HG03342 (cell line): ENCODE results near the gene SLC26A6.

ENCODE experiments used
- ATAC-seq: cut with Tn5 transposase; IDR thresholded peaks from one replicate; pipeline ENCODE4 v1.9.1; 2021; ENCODE audit warnings: mild to moderate bottlenecking, moderate library complexity; ENCODE audit not compliant: unreplicated experiment

SLC26A6 gene

GRCh38 chr3:48635222-48636021, at the start of gene SLC26A6:
Gene SLC26A6 (minus strand): TSS chr3:48635461. CDS start chr3:48635393, 68 bp downstream.
- peak; percentile 87 for ATAC-seq

- no peak for ATAC-seq
Observed at GRCh38 chr3:48684480-48685143, 49.4 kb upstream of the SLC26A6 start.

- ATAC-seq, result no peak
Observed at GRCh38 chr3:48684054-48684349, 48.7 kb upstream of the SLC26A6 start.

DNA sequence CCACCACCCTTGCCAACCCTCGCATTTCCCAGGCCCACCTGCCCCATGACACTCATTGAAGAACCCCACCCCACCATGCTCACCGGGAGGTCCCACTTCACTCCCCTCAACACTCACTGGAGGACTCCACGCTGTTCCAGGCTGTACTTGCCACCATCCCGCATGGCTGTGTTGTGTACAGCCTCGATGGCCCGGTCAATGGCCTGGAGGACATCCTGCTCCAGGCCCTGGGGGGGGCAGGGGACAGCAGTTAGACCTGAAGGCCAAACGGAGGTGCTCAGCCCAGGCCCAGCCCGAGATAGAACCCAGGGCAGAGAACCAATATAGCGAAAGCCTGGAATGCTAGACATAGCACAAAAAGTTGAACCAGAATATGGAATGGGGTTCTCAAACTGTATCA, 47.5 kb upstream of the SLC26A6 start:
- no peak for ATAC-seq

GRCh38 chr3:48681974-48682610, 46.8 kb upstream of the SLC26A6 start:
- no peak for ATAC-seq

DNA sequence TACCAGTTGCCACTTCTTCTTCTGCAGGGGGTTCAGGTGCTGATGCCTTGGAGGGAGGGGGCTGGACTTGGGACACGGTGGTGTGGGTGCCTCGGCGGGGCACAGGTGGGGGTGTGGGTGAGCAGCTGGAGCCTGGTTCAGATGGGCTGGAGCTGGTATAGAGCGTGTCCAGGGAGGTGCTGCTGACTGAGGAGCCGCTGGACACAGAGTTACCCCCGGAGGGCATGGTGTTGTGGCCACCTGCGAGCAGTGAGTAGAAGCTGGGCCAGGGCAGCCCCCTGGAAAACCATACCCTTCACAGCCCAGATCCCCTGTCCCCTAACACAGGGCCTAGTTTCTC, 46.2 kb upstream of the SLC26A6 start:
- no peak for ATAC-seq

DNA sequence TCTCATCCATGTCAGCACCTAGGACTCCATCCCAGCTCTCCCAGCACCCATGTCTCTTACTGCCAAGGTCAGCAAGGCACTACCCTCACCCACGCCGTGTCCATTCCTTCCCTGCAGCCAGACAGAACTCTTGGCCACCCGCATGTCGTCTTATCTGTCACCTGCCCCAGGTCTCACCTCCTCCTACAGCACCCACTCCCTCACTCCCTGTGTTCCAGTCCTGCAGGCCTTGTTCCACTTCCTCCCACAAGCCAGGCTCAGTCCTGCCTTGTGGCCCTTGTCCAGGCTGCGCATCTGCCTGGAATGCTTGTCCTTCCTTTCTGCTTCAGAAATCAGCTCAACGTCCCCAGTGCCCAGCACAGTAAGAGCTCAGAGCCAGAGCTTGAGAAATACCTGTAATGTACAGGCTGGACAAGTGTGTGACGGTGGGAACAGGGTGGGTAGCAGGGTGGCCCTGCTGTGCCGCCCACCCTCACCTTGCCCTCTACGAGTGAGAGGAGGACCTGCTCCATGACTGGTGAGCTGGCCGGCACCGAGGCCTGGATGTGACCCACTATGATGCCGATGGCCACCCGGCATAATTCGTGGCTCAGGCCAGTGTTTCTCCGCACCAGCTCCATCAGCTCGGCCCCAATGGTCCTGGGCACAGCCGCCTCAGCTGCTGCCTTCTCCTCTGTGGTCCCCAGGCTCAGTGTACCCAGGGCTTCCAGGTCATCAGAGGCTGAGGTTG, 45.7 kb upstream of the SLC26A6 start:
- ATAC-seq, result no peak

DNA sequence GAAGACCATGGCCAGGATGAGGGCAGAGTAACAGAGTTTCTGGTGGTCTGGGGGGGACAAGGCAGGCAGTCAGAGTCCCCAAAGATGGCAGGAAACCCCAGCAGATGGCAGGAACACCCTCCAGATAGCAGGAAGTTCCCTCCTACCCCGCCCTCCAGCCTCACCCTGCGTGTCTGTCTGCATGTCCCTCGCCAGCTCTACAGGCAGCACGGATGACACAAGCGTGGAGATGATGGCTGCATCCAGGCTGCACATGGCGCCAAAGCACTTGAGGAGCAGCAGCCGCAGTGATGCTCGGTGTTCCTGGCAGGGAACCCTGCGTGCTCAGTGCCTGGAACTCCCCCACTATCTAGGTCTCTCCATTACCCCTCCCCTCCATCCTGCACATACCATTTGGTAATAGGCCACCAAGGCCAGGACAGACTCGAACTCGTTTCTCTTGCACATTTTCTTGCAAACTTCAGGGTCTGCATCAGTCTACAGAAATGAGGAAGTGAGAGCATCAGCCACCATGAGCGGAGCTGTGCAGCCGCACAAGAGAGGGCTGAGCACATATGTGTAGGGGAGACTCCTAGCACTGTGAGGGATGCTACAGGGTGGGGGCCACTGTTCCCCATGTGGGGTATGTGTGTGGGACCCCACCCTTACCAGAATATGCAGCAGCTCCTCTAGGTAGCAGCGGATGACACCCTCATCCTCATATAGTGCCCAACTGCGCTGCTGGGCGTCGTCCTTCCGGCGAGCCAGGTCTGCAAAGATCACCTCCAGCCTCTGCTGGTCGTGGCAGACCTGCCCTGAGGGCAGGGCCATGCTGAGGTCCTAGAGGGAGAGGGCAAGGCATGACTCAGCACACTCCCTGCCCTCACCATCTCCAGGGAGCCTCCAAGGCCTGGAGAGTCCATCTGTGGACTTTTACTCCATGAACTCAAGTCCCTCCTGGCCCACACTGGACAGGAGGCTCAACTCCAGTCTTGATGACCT, 44.4 kb upstream of the SLC26A6 start:
- ATAC-seq, result no peak

GRCh38 chr3:48678566-48679380, 43.5 kb upstream of the SLC26A6 start:
- no peak for ATAC-seq

DNA sequence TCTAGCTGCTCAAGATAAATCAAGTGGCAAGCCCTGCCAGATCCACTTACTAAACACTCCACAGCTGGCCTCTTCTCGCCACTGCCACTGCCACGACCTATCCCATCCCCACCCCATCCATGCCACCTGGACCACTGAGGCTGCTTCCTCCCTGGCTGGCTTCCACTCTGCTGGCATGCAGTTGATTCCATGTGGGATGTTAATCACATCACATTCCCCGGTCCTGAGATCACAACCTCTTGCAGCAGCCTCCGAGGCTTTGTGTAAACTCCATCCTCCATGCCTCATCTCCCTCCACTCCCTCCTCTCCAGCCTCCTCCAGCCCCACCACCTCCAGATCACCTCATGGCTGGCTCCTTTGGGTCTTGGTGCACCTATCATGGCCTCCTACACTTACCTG, 42.8 kb upstream of the SLC26A6 start:
- ATAC-seq, result no peak

GRCh38 chr3:48674505-48674904, 39.2 kb upstream of the SLC26A6 start:
- no peak for ATAC-seq

DNA sequence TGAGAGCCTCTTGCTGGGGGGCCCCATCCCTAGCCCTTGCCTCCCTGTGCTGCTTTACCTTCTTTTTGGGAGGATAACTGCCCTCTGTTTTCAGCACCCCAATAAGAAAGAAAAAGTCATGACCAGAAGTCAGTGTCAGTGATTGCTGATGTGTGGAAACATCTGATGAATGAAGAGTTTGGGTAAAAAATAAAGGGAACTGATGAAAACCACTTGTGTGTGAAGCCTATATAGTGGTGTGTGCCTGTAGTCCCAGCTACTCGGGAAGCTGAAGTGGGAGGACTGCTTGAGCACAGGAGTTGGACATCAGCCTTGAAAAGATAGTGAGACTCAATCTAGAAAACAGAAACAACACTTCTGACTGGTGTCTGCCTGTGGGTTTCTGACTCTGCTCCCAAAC, 37.3 kb upstream of the SLC26A6 start:
- no peak for ATAC-seq

DNA sequence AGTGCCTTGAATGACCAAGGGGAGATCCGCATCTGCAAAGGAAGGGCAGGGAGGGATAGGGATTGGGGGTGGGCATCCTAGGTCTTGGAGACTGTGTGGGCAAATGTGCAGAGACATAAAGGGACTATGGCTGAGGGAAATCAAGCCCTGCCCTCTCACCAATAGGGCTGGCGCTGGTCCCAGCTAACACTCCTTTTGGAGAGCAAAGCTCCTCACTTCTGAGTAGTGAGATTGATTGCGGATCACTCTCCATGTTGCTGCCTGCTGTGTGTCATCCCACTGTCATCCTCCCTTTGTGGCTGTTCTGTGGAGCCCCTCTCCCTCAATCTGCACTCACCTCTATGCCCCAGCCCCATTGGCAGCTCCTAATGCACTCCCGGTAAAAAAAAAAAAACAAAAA, 29.7 kb upstream of the SLC26A6 start:
- ATAC-seq, result no peak

DNA sequence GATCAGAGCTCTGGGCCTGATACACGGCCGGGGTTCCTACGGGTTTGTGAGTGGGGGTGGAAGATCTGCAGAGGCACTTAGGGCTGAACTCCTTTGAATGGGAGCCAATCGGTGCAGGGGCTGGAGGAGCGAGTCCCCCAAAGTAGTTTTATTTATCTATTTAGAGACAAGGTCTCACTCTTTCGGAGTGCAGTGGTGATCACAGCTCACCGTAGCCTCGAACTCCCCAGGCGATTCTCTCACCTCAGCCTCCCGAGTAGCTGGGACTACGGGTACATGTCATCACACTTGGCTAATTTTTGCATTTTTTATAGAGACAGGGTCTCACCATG, 29.0 kb upstream of the SLC26A6 start:
- ATAC-seq, result no peak

GRCh38 chr3:48663489-48664312, 28.4 kb upstream of the SLC26A6 start:
- peak; percentile 83 for ATAC-seq

- no peak for ATAC-seq
Observed at GRCh38 chr3:48662753-48663488, 27.7 kb upstream of the SLC26A6 start, which contains the start of gene CELSR3. Gene CELSR3 (minus strand): TSS chr3:48662886. CDS start chr3:48662634, 252 bp downstream.

GRCh38 chr3:48662145-48662752, 27.0 kb upstream of the SLC26A6 start:
- no peak for ATAC-seq
